A549 (cell line): ENCODE results near the gene ATG16L1. TPM values are rescaled to one million over a fixed set of nuclear protein-coding genes. Genes with fewer than 3 reads are reported as not detected.

Experiments
- ATAC-seq, 2 experiments: fragments of 200-7000 bp in 1 of 2; fragments of >200 bp in 1 of 2; cut with Nextera tagmentation in 1 of 2; cut with Tn5 transposase in 1 of 2; 3 replicates each; pipeline versions ENCODE4 v1.8.0 to v1.9.1; 2018 to 2020; ENCODE audit warnings: mild to moderate bottlenecking in 1 of 2, moderate library complexity in 1 of 2
- CTCF ChIA-PET: fragments of 300-600 bp; sonication (Branson Sonifier 250); formaldehyde crosslinking; extraction: SDS; loops from one replicate; lab custom pipeline; 2021; ENCODE audit warnings: antibody characterized with exemption, inconsistent platforms; lab: Yijun Ruan, JAX
- POLR2A ChIA-PET: fragments of 350-600 bp; formaldehyde crosslinking; extraction: SDS; loops from one replicate; lab custom pipeline; 2021; ENCODE audit warnings: antibody characterized with exemption, inconsistent platforms; lab: Yijun Ruan, JAX
- DNase-seq, 2 experiments: peaks; one replicate each; pipeline versions ENCODE4 v3.0.0 to v3.0.0-alpha.2; 2011 to 2016; ENCODE audit warnings: low read depth in 1 of 2, low spot score in 1 of 2
- FAIRE-seq: peaks from 2 replicates; lab custom pipeline; 2011; peaks lifted over from hg19 to GRCh38; lab: Jason Lieb, UNC
- H3K27ac ChIP-seq, 2 experiments: fragments of >200 bp; sonication (Bioruptor Twin); formaldehyde crosslinking; 3 replicates each; pipeline ENCODE4 v1.5.1; 2016 to 2017
- H3K4me1 ChIP-seq: fragments of >200 bp; sonication (Bioruptor Twin); formaldehyde crosslinking; 3 replicates; pipeline ENCODE4 v1.6.1; 2016
- H3K4me2 ChIP-seq: fragments of >200 bp; sonication (Bioruptor Twin); formaldehyde crosslinking; 3 replicates; pipeline ENCODE4 v1.6.1; 2016
- H3K4me3 ChIP-seq: fragments of >200 bp; sonication (Bioruptor Twin); formaldehyde crosslinking; 3 replicates; pipeline ENCODE4 v1.5.1; 2016
- H3K9me3 ChIP-seq: fragments of >200 bp; sonication (Bioruptor Twin); formaldehyde crosslinking; 3 replicates; pipeline ENCODE4 v1.6.1; 2016
- BHLHE40 ChIP-seq: IDR thresholded peaks from 2 replicates; pipeline ENCODE4 v1.6.1; 2012; ENCODE audit warnings: low read depth, low read length, inconsistent platforms
- CEBPB ChIP-seq, 2 experiments: fragments of >200 bp in 1 of 2; sonication (Bioruptor Twin) in 1 of 2; formaldehyde crosslinking in 1 of 2; IDR thresholded peaks; 2 replicates each; pipeline ENCODE4 v1.6.1; 2012 to 2016
- CTCF ChIP-seq: fragments of >200 bp; sonication (Bioruptor Twin); formaldehyde crosslinking; IDR thresholded peaks from 3 replicates; pipeline ENCODE4 v1.5.1; 2016
- EHF ChIP-seq: fragments of 250-450 bp; sonication (Bioruptor Pico); IDR thresholded peaks from 2 replicates; pipeline ENCODE4 v1.5.0; 2020; ENCODE audit warnings: mild to moderate bottlenecking
- EHMT2 ChIP-seq: fragments of 200-600 bp; sonication (generic); IDR thresholded peaks from 2 replicates; pipeline ENCODE4 v1.6.1; 2016; ENCODE audit warnings: antibody characterized with exemption, low read depth, mild to moderate bottlenecking, moderate library complexity
- EP300 ChIP-seq, 2 experiments: fragments of >200 bp; sonication (Bioruptor Twin); formaldehyde crosslinking; IDR thresholded peaks; 2 replicates in 1 of 2; 3 replicates in 1 of 2; pipeline ENCODE4 v1.6.1; 2016 to 2017
- ESRRA ChIP-seq: fragments of 150-350 bp; IDR thresholded peaks from 2 replicates; pipeline ENCODE4 v1.6.1; 2014; ENCODE audit warnings: mild to moderate bottlenecking, low read length, borderline replicate concordance
- FOSB ChIP-seq: fragments of 250-450 bp; sonication (Bioruptor Pico); IDR thresholded peaks from 2 replicates; pipeline ENCODE4 v1.5.0; 2020; ENCODE audit warnings: mild to moderate bottlenecking, moderate library complexity
- GATA3 ChIP-seq: IDR thresholded peaks from 2 replicates; pipeline ENCODE4 v1.6.1; 2012; ENCODE audit warnings: borderline replicate concordance
- HEYL ChIP-seq: fragments of 250-450 bp; sonication (Bioruptor Pico); IDR thresholded peaks from 2 replicates; pipeline ENCODE4 v1.8.0; 2021; ENCODE audit warnings: mild to moderate bottlenecking, moderate library complexity
- HOXB13 ChIP-seq: fragments of 250-450 bp; sonication (Bioruptor Pico); IDR thresholded peaks from 2 replicates; pipeline ENCODE4 v1.5.0; 2020; ENCODE audit warnings: low read depth, mild to moderate bottlenecking, moderate library complexity
- NFE2L2 ChIP-seq: fragments of 150-350 bp; conservative IDR thresholded peaks from 2 replicates; pipeline ENCODE4 v1.6.1; 2014; ENCODE audit warnings: low read length
- NPAS2 ChIP-seq: fragments of 250-450 bp; sonication (Bioruptor Pico); IDR thresholded peaks from 2 replicates; pipeline ENCODE4 v1.8.0; 2022; ENCODE audit warnings: mild to moderate bottlenecking, moderate library complexity, borderline replicate concordance
- NR3C1 ChIP-seq: fragments of >200 bp; sonication (Bioruptor Twin); formaldehyde crosslinking; IDR thresholded peaks from 3 replicates; pipeline ENCODE4 v1.6.1; 2017
- PBX3 ChIP-seq: IDR thresholded peaks from 2 replicates; pipeline ENCODE4 v1.6.1; 2012
- PHF8 ChIP-seq: fragments of 200-600 bp; sonication (generic); IDR thresholded peaks from 2 replicates; pipeline ENCODE4 v1.6.1; 2016; ENCODE audit warnings: low read depth, mild to moderate bottlenecking, antibody characterized with exemption, moderate library complexity, borderline replicate concordance
- POLR2A ChIP-seq: IDR thresholded peaks from 2 replicates; pipeline ENCODE4 v1.6.1; 2012; ENCODE audit warnings: mild to moderate bottlenecking, low read length
- RCOR1 ChIP-seq: fragments of 150-350 bp; IDR thresholded peaks from 2 replicates; pipeline ENCODE4 v1.6.1; 2014; ENCODE audit warnings: antibody characterized with exemption, low read length, low read depth
- REST ChIP-seq: fragments of 200-600 bp; sonication (generic); IDR thresholded peaks from 2 replicates; pipeline ENCODE4 v1.6.1; 2016; ENCODE audit warnings: antibody characterized with exemption, mild to moderate bottlenecking, moderate library complexity
- RNF2 ChIP-seq: fragments of 200-600 bp; sonication (generic); IDR thresholded peaks from 2 replicates; pipeline ENCODE4 v1.6.1; 2016; ENCODE audit warnings: low read depth, mild to moderate bottlenecking, antibody characterized with exemption, moderate library complexity, borderline replicate concordance
- SMC3 ChIP-seq: fragments of >200 bp; sonication (Bioruptor Twin); formaldehyde crosslinking; IDR thresholded peaks from 3 replicates; pipeline ENCODE4 v1.6.1; 2018; ENCODE audit warnings: inconsistent platforms
- SREBF2 ChIP-seq: fragments of 450-650 bp; IDR thresholded peaks from 2 replicates; pipeline ENCODE4 v1.6.1; 2014; ENCODE audit warnings: mild to moderate bottlenecking, moderate library complexity
- TP53 ChIP-seq: fragments of 250-450 bp; sonication (Bioruptor Pico); IDR thresholded peaks from 2 replicates; pipeline ENCODE4 v1.5.0; 2021; ENCODE audit warnings: mild to moderate bottlenecking, moderate library complexity
- WGBS: methylation state at CpG from one replicate; pipeline ENCODE4 v1.1.6; 2017; ENCODE audit errors: missing lambda C conversion rate; 5-methylcytosine and 5-hydroxymethylcytosine counted together
- polyA plus RNA-seq, 4 experiments: library from polyadenylated mRNA; depleted of rRNA in 3 of 4; stranded (reverse); fragments of >200 nt; fragmentation: RNase III in 1 of 4; extraction: RNeasy Plus Mini Kit Qiagen cat#74134 plus additional on column Dnase treatment in 1 of 4; gene quantifications; 2 replicates in 3 of 4; 3 replicates in 1 of 4; pipeline ENCODE4 v1.2.3, GENCODE V29; 2011 to 2017

ATG16L1 gene
- polyA plus RNA-seq, 2 of the 4 experiments (the other 2 are of a cell fraction) = 45.1 to 70.9 TPM

- no peaks in the 10 kb centered on the region for H3K4me1 ChIP-seq
- ATAC-seq = no peak
- TF ChIP-seq CTCF (no peak), NFE2L2 (no peak), REST (no peak), FOSB (CRISPR knock-in tag) (no peak), EHF (CRISPR knock-in tag) (no peak), CEBPB (IDR thresholded peaks at IDR 0.05) (no peak), NPAS2 (no peak), EP300 (IDR thresholded peaks at IDR 0.05) (no peak), HOXB13 (CRISPR knock-in tag) (no peak), RNF2 (no peak)
- ChIA-PET CTCF (no interaction called here), POLR2A (no interaction called here)
- no peaks in the 10 kb centered on the region for H3K9me3 ChIP-seq
- no peak for DNase-seq
- H3K27ac ChIP-seq = no peak overlapping the region
- H3K4me3 ChIP-seq = no peak overlapping the region
- H3K4me2 ChIP-seq = no peak overlapping the region
- WGBS = 64% methylated on average over 4 of the region's 4 CpGs
- no peak for FAIRE-seq
These were observed 73.8 kb downstream of the ATG16L1 start for GRCh38 chr2:233325256-233325655.

GRCh38 chr2:233325814-233326213 is 74.3 kb downstream of the ATG16L1 start:
- ChIA-PET POLR2A (no interaction called here), CTCF (no interaction called here)
- FAIRE-seq = no peak
- TF ChIP-seq GATA3 (no peak), BHLHE40 (no peak), NR3C1 (no peak), RNF2 (no peak), EP300 (IDR thresholded peaks at IDR 0.05) (no peak), EHMT2 (no peak), CTCF (no peak), RCOR1 (no peak)
- H3K4me1 ChIP-seq = no peaks in the 10 kb centered on the region
- H3K4me2 ChIP-seq = no peak overlapping the region
- WGBS = 81% methylated on average over 10 of the region's 10 CpGs
- H3K9me3 ChIP-seq = no peaks in the 10 kb centered on the region
- ATAC-seq = no peak
- no peak for DNase-seq
- no peak overlapping the region for H3K27ac ChIP-seq
- no peak overlapping the region for H3K4me3 ChIP-seq

GRCh38 chr2:233326500-233326899 is 75.0 kb downstream of the ATG16L1 start:
- Histone ChIP-seq H3K4me1 (no peaks in the 10 kb centered on the region), H3K4me2 (no peak overlapping the region), H3K9me3 (no peaks in the 10 kb centered on the region), H3K27ac (no peak overlapping the region), H3K4me3 (no peak overlapping the region)
- no peak for TF ChIP-seq EP300 (IDR thresholded peaks at IDR 0.05)
- TF ChIP-seq SMC3 = no peak
- TF ChIP-seq PHF8 = no peak
- no peak for TF ChIP-seq SREBF2
- TF ChIP-seq FOSB (CRISPR knock-in tag) = no peak
- no peak for TF ChIP-seq TP53
- no peak for TF ChIP-seq EHMT2
- TF ChIP-seq POLR2A = no peak
- no peak for TF ChIP-seq ESRRA
- no peak for TF ChIP-seq PBX3
- no peak for TF ChIP-seq BHLHE40
- TF ChIP-seq HEYL (CRISPR knock-in tag) = no peak
- no peak for FAIRE-seq
- no peak for ATAC-seq
- ChIA-PET CTCF (no interaction called here), POLR2A (no interaction called here)
- WGBS = 77% methylated on average over 8 of the region's 8 CpGs
- DNase-seq = no peak
